GM23338 (cell line): ENCODE measurements around the gene GOLGA7B. TPM values are rescaled to one million over a fixed set of nuclear protein-coding genes. Genes with fewer than 3 reads are reported as not detected.

ENCODE experiments used
- ATAC-seq: fragments of 200-7000 bp; cut with Tn5 transposase; 3 replicates; pipeline ENCODE4 v1.9.1; 2020
- DNase-seq: peaks from one replicate; pipeline ENCODE4 v3.0.0-alpha.2; 2015; ENCODE audit warnings: low spot score
- H2AFZ ChIP-seq: fragments of 200-600 bp; sonication (generic); 2 replicates; pipeline ENCODE4 v1.8.0; 2016; ENCODE audit warnings: antibody characterized with exemption, mild to moderate bottlenecking, moderate library complexity
- H3F3A ChIP-seq: fragments of 200-600 bp; sonication (generic); replicated peaks from 2 replicates; pipeline ENCODE4 v1.8.0; 2017; ENCODE audit warnings: antibody characterized with exemption, mixed run types, low read depth
- H3K27ac ChIP-seq: fragments of 200-600 bp; sonication (generic); 2 replicates; pipeline ENCODE4 v1.6.1; 2016; ENCODE audit warnings: low read depth
- H3K27me3 ChIP-seq: fragments of 200-600 bp; sonication (generic); 2 replicates; pipeline ENCODE4 v1.8.0; 2016; ENCODE audit warnings: mild to moderate bottlenecking, mixed run types, moderate library complexity; ENCODE audit not compliant: insufficient read depth
- H3K36me3 ChIP-seq: fragments of 200-600 bp; sonication (generic); 2 replicates; pipeline ENCODE4 v1.8.0; 2016; ENCODE audit warnings: mild to moderate bottlenecking; ENCODE audit not compliant: insufficient read depth
- H3K4me1 ChIP-seq: fragments of 200-600 bp; sonication (generic); 2 replicates; pipeline ENCODE4 v1.8.0; 2016; ENCODE audit warnings: mild to moderate bottlenecking, moderate library complexity; ENCODE audit not compliant: insufficient read depth
- H3K4me2 ChIP-seq: fragments of 200-600 bp; sonication (generic); 2 replicates; pipeline ENCODE4 v1.7.1; 2017; ENCODE audit warnings: mixed run types
- H3K4me3 ChIP-seq: fragments of 200-600 bp; sonication (generic); 2 replicates; pipeline ENCODE4 v1.6.1; 2016; ENCODE audit warnings: mixed run types
- H3K79me2 ChIP-seq: fragments of 200-600 bp; sonication (generic); replicated peaks from 2 replicates; pipeline ENCODE4 v1.8.0; 2017; ENCODE audit warnings: mild to moderate bottlenecking; ENCODE audit not compliant: insufficient read depth
- H3K9me2 ChIP-seq: fragments of 200-600 bp; sonication (generic); 2 replicates; pipeline ENCODE4 v1.8.0; 2017; ENCODE audit not compliant: insufficient read depth
- H4K20me1 ChIP-seq: fragments of 200-600 bp; sonication (generic); replicated peaks from 2 replicates; pipeline ENCODE4 v1.8.0; 2017; ENCODE audit warnings: mild to moderate bottlenecking; ENCODE audit not compliant: insufficient read depth
- H3K27ac Mint-ChIP-seq: 2 replicates; pipeline ENCODE4 v1.8.0; 2020; ENCODE audit warnings: inconsistent platforms, mild to moderate bottlenecking, moderate library complexity, mixed read lengths
- H3K27me3 Mint-ChIP-seq: 3 replicates; pipeline ENCODE4 v1.8.0; 2022; ENCODE audit warnings: low read depth, mild to moderate bottlenecking, moderate library complexity, mixed read lengths, inconsistent platforms; ENCODE audit not compliant: insufficient read depth, poor library complexity
- H3K36me3 Mint-ChIP-seq: 3 replicates; pipeline ENCODE4 v1.8.0; 2021; ENCODE audit warnings: low read depth, mild to moderate bottlenecking, inconsistent platforms, moderate library complexity, mixed read lengths
- H3K4me1 Mint-ChIP-seq: 3 replicates; pipeline ENCODE4 v1.8.0; 2020; ENCODE audit warnings: mild to moderate bottlenecking, inconsistent platforms, mixed read lengths
- H3K4me3 Mint-ChIP-seq: 3 replicates; pipeline ENCODE4 v1.8.0; 2021; ENCODE audit warnings: moderate library complexity, mild to moderate bottlenecking, inconsistent platforms, mixed read lengths
- H3K9me3 Mint-ChIP-seq: 3 replicates; pipeline ENCODE4 v1.8.0; 2020; ENCODE audit warnings: moderate library complexity, mild to moderate bottlenecking, inconsistent platforms, mixed read lengths
- CREB1 ChIP-seq: fragments of 250-450 bp; sonication (Bioruptor Pico); IDR thresholded peaks from 2 replicates; pipeline ENCODE4 v1.5.0; 2020; ENCODE audit warnings: low read depth, mild to moderate bottlenecking, moderate library complexity
- CTCF ChIP-seq, 2 experiments: fragments of 200-600 bp in 1 of 2; sonication (generic) in 1 of 2; conservative IDR thresholded peaks; 2 replicates each; pipeline versions ENCODE4 v1.5.1 to v1.6.1; 2016 to 2017; ENCODE audit warnings: antibody characterized with exemption in 2 of 2, low read depth in 2 of 2, mild to moderate bottlenecking in 2 of 2, moderate library complexity in 1 of 2
- ETS1 ChIP-seq: IDR thresholded peaks from 2 replicates; pipeline ENCODE4 v1.6.1; 2016; ENCODE audit warnings: antibody characterized with exemption
- EZH2 ChIP-seq: fragments of 200-600 bp; sonication (generic); IDR thresholded peaks from one replicate; pipeline ENCODE4 v1.8.0; 2017; ENCODE audit warnings: antibody characterized with exemption, mild to moderate bottlenecking, low read depth; ENCODE audit not compliant: unreplicated experiment
- EZH2phosphoT487 ChIP-seq: fragments of 200-600 bp; sonication (generic); IDR thresholded peaks from one replicate; pipeline ENCODE4 v1.8.1; 2018; ENCODE audit warnings: antibody characterized with exemption; ENCODE audit not compliant: unreplicated experiment
- JUNB ChIP-seq: IDR thresholded peaks from one replicate; pipeline ENCODE4 v1.6.1; 2016; ENCODE audit warnings: antibody characterized with exemption; ENCODE audit not compliant: unreplicated experiment
- POLR2AphosphoS5 ChIP-seq: IDR thresholded peaks from 2 replicates; pipeline ENCODE4 v1.6.1; 2016; ENCODE audit warnings: antibody characterized with exemption, low read depth
- STAT1 ChIP-seq: IDR thresholded peaks from one replicate; pipeline ENCODE4 v1.6.1; 2016; ENCODE audit warnings: antibody characterized with exemption; ENCODE audit not compliant: unreplicated experiment
- ZNF114 ChIP-seq: fragments of 250-450 bp; sonication (Bioruptor Pico); IDR thresholded peaks from 2 replicates; pipeline ENCODE4 v1.5.0; 2020; ENCODE audit warnings: mild to moderate bottlenecking, moderate library complexity
- ZNF331 ChIP-seq: fragments of 250-450 bp; sonication (Bioruptor Pico); IDR thresholded peaks from 2 replicates; pipeline ENCODE4 v1.5.0; 2020; ENCODE audit warnings: low read depth, mild to moderate bottlenecking, moderate library complexity
- ZNF462 ChIP-seq: fragments of 250-450 bp; sonication (Bioruptor Pico); IDR thresholded peaks from 2 replicates; pipeline ENCODE4 v1.5.0; 2020; ENCODE audit warnings: mild to moderate bottlenecking, moderate library complexity
- polyA plus RNA-seq: library from polyadenylated mRNA; unstranded; fragments of >200 nt; fragmentation: Nextera tagmentation; extraction: Ambion mirVana; gene quantifications from 2 replicates; pipeline ENCODE4 v1.2.1, GENCODE V29; 2016
- total RNA-seq: library from RNA; depleted of rRNA; stranded (reverse); fragments of >200 nt; shearing (Covaris generic); gene quantifications from 2 replicates; pipeline ENCODE4 v1.2.3, GENCODE V29; 2014

GOLGA7B gene
- total and polyA plus RNA-seq, 2 experiments from 2014 or later = 0.14 to 0.15 TPM

- TF ChIP-seq CTCF (conservative IDR thresholded peaks at IDR 0.05; ENCODE audit: low read depth in 2 of 2) = peak in 1 of 2 experiments; percentile 48; a peak in 2 of 4 replicates
These were observed 39.1 kb downstream of the GOLGA7B start (continued) for GRCh38 chr10:97888641-97889262.

- Histone ChIP-seq H3K4me1 (peaks cover 14% of the 10 kb centered on the region; the same call in 1 of the 2 replicates), H3K79me2 (no peaks in the 10 kb centered on the region), H3K4me2 (peak overlapping the region; percentile 60), H3K9me2 (no peaks in the 10 kb centered on the region), H3K27ac (no peak overlapping the region), H2AFZ (peak overlapping the region; percentile 95), H4K20me1 (no peaks in the 10 kb centered on the region), H3K27me3 (no peaks in the 10 kb centered on the region), H3K4me3 (peak overlapping the region; percentile 26; the same call in 1 of the 2 replicates), H3K36me3 (no peaks in the 10 kb centered on the region), H3F3A (no peaks in the 10 kb centered on the region)
- Mint-ChIP-seq H3K4me1 (peaks cover 31% of the 10 kb centered on the region), H3K4me3 (no peak overlapping the region), H3K36me3 (no peaks in the 10 kb centered on the region), H3K9me3 (no peaks in the 10 kb centered on the region), H3K27ac (peak overlapping the region; percentile 56), H3K27me3 (peaks cover 4% of the 10 kb centered on the region)
- peak; percentile 73 for ATAC-seq
- peak; percentile 65 for DNase-seq
- no peak for TF ChIP-seq ZNF114
- TF ChIP-seq EZH2 = no peak
- no peak for TF ChIP-seq POLR2AphosphoS5
- no peak for TF ChIP-seq CREB1
- TF ChIP-seq ETS1 = no peak
- no peak for TF ChIP-seq ZNF331 (CRISPR knock-in tag)
- no peak for TF ChIP-seq ZNF462 (CRISPR knock-in tag)
- no peak for TF ChIP-seq STAT1
- TF ChIP-seq JUNB = no peak
- TF ChIP-seq EZH2phosphoT487 = no peak
These were observed 40.0 kb downstream of the GOLGA7B start for GRCh38 chr10:97889461-97890265.
